Body of pancreas (tissue), 4 donors: Measurements from ENCODE around the gene WDR37.

ENCODE experiments used
- POLR2A ChIP-seq, 3 donors: fragments of 450-650 bp; IDR thresholded peaks; one replicate each; pipeline ENCODE4 v1.6.1; 2016; ENCODE audit warnings: antibody characterized with exemption in 3 of 3, mild to moderate bottlenecking in 2 of 3
- TF ChIP-seq, protein P1 (sequence below), 7 experiments: fragments of 450-650 bp in 4 of 7; fragments of 200-600 bp in 3 of 7; sonication (generic) in 3 of 7; IDR thresholded peaks; one replicate each; pipeline ENCODE4 v1.5.1; 2016 to 2019; ENCODE audit warnings: antibody characterized with exemption in 7 of 7

DNA sequence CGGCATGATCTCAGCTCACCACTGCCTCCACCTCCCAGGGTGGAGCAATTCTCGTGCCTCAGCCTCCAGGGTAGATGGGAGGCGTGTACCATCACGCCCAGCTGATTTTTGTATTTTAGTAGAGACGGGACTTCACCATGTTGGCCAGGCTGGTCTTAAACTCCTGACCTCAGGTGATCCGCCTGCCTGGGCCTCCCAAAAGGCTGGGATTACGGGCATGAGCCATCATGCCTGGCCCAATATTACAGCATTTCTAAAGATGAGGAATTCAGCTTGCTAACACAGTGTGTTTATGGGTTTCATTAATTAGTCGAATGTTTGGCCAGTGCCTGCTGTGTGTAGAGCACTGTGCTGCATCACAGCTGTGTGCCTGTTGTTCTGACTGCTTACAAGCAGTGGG is 3.7 kb downstream of the WDR37 start:
- TF ChIP-seq, protein P1, sequence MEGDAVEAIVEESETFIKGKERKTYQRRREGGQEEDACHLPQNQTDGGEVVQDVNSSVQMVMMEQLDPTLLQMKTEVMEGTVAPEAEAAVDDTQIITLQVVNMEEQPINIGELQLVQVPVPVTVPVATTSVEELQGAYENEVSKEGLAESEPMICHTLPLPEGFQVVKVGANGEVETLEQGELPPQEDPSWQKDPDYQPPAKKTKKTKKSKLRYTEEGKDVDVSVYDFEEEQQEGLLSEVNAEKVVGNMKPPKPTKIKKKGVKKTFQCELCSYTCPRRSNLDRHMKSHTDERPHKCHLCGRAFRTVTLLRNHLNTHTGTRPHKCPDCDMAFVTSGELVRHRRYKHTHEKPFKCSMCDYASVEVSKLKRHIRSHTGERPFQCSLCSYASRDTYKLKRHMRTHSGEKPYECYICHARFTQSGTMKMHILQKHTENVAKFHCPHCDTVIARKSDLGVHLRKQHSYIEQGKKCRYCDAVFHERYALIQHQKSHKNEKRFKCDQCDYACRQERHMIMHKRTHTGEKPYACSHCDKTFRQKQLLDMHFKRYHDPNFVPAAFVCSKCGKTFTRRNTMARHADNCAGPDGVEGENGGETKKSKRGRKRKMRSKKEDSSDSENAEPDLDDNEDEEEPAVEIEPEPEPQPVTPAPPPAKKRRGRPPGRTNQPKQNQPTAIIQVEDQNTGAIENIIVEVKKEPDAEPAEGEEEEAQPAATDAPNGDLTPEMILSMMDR (IDR thresholded peaks at IDR 0.05): no peak
- no peak for TF ChIP-seq POLR2A (IDR thresholded peaks at IDR 0.05)
